Cardiac muscle cell (in vitro differentiated cells and primary cell): ENCODE data around the gene POU3F1. TPM values are rescaled to one million over a fixed set of nuclear protein-coding genes. Genes with fewer than 3 reads are reported as not detected.

Experiments
- DNase-seq, 2 donors: peaks; one replicate each; pipeline versions ENCODE4 v3.0.0 to v3.0.0-alpha.2; 2010 to 2017; ENCODE audit warnings: low read depth in 1 of 2, low spot score in 1 of 2
- H3K27ac ChIP-seq: fragments of 200-600 bp; sonication (generic); 2 replicates; pipeline ENCODE4 v1.5.1; 2016
- H3K27me3 ChIP-seq: fragments of 200-600 bp; sonication (generic); 2 replicates; pipeline ENCODE4 v1.6.0; 2016; ENCODE audit warnings: control low read depth
- H3K36me3 ChIP-seq: fragments of 200-600 bp; sonication (generic); 2 replicates; pipeline ENCODE4 v1.5.1; 2016; ENCODE audit warnings: control low read depth
- H3K4me1 ChIP-seq: fragments of 200-600 bp; sonication (generic); 2 replicates; pipeline ENCODE4 v1.8.1; 2017; ENCODE audit warnings: low read depth, mild to moderate bottlenecking, mixed run types
- H3K4me3 ChIP-seq: fragments of 200-600 bp; sonication (generic); 2 replicates; pipeline ENCODE4 v1.5.1; 2016; ENCODE audit warnings: mild to moderate bottlenecking
- H3K9me3 ChIP-seq: fragments of 200-600 bp; sonication (generic); 2 replicates; pipeline ENCODE4 v1.5.1; 2017; ENCODE audit warnings: low read depth, mild to moderate bottlenecking, control low read depth
- polyA plus RNA-seq: library from polyadenylated mRNA; unstranded; fragments of >200 nt; fragmentation: Nextera tagmentation; extraction: Ambion mirVana; gene quantifications from 2 replicates; pipeline ENCODE4 v1.2.1, GENCODE V29; 2016
- total RNA-seq: library from RNA; depleted of rRNA; stranded (reverse); fragments of >200 nt; gene quantifications from 2 replicates; pipeline ENCODE4 v1.2.3, GENCODE V29; 2016
- TF ChIP-seq, protein P1 (sequence below): IDR thresholded peaks from 2 replicates; pipeline ENCODE4 v1.5.1; 2012; ENCODE audit warnings: low read depth, mild to moderate bottlenecking, low read length

Gene POU3F1
- total and polyA plus RNA-seq, 2 experiments from 2014 or later, result 0.07 to 0.30 TPM

DNA sequence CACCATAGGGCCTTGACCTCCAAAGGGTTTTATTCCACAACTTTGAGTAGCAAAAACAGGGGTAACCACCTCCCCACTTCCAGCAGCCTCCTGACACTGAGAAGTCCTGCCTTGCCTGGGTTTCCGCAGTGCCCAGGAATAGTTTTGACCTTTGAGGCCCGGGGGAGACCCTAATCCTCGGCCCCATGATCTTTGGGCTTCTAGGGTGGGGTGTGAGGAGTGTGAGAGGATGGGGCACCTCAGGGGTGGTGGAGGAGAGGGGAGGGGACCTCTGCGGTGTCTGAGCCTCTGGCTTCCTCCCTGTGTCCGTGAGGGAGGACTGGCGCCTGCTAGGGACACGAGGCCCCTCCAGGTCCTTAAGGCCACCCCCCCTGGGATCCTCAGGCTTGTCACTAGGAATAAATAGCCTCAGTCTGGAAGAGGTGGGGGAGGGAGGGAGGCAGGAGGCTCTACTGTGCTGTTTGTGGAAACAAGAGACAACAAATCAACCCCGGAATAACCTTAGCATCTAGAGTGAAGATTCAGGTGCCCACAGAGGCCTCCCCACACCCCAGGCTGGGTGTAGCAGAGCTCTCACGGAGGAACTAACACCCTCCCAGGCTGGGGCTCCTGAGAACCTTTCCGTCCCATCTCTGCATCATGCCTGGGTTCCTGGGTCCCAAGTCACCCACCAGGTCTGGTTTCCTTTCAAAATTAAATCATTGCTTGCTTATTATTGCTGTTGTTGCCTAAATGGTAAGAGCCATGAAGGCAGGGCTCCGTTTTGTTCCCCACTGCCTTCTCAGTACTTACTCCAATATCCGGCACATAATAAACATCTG, 40.4 kb downstream of the POU3F1 start:
- peaks cover 36% of the 10 kb centered on the region for H3K4me1 ChIP-seq
- TF ChIP-seq, protein P1, sequence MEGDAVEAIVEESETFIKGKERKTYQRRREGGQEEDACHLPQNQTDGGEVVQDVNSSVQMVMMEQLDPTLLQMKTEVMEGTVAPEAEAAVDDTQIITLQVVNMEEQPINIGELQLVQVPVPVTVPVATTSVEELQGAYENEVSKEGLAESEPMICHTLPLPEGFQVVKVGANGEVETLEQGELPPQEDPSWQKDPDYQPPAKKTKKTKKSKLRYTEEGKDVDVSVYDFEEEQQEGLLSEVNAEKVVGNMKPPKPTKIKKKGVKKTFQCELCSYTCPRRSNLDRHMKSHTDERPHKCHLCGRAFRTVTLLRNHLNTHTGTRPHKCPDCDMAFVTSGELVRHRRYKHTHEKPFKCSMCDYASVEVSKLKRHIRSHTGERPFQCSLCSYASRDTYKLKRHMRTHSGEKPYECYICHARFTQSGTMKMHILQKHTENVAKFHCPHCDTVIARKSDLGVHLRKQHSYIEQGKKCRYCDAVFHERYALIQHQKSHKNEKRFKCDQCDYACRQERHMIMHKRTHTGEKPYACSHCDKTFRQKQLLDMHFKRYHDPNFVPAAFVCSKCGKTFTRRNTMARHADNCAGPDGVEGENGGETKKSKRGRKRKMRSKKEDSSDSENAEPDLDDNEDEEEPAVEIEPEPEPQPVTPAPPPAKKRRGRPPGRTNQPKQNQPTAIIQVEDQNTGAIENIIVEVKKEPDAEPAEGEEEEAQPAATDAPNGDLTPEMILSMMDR, result no peak
- H3K27ac ChIP-seq, result peak overlapping the region; percentile 84
- H3K36me3 ChIP-seq, result no peaks in the 10 kb centered on the region
- DNase-seq, result peak in 1 of 2 donors; percentile 78
- no peaks in the 10 kb centered on the region for H3K27me3 ChIP-seq
- no peaks in the 10 kb centered on the region for H3K9me3 ChIP-seq
- H3K4me3 ChIP-seq, result peak overlapping the region; percentile 88

DNA sequence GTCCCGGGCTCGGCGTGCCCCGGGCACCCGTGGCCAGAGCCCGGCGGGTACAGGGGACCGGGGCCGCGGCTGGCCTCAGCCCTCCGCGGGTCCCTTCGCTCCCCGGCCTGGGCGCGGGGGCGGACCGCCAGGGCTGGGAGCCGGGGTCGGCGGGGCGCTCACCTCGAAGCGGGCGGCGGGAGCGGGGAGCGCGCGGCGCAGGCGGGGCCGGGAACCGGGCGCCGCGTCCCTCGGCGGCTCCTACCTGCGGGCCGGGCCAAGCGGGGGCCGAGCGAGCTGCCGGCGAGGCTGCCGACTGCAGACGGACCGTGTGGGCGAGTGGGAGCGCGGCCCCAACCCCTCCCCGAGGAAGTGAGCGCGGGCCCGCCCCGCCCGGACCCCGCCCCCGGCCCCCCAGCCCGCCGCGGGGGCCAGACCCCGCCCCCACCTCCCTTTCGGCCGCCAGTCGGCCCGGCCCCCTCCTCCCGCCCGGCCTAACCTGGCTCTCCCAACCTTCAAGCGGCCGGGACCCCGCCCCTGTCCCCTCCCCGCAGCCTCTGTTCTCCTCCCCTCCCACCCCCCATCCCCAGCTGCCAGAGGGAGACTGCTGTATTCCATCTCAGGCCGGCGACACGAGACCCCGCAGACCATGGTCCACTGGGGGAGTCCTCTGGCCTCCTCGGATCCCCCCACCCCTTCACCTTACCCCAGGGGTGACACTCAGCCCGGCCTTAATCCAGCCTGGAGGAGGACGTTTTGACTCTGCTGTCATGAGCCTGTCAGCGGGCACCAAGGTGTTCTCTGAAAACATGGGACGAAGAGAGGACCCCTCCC, 41.2 kb downstream of the POU3F1 start, which contains the start of gene FHL3:
Gene FHL3 (minus strand): TSS at position 320 of the 813 bp plus-strand sequence. CDS start 6,102 bp downstream, outside the sequence.
- peak within 1 kb of the TSS; percentile 84 for H3K27ac ChIP-seq
- no peaks in the 10 kb centered on the region for H3K27me3 ChIP-seq
- peaks cover 39% of the 10 kb centered on the region for H3K4me1 ChIP-seq
- TF ChIP-seq, protein P1, result no peak
- no peaks in the 10 kb centered on the region for H3K36me3 ChIP-seq
- H3K9me3 ChIP-seq, result no peaks in the 10 kb centered on the region
- H3K4me3 ChIP-seq, result peak within 1 kb of the TSS; percentile 88
- DNase-seq, result peak; percentile 82 to 90

DNA sequence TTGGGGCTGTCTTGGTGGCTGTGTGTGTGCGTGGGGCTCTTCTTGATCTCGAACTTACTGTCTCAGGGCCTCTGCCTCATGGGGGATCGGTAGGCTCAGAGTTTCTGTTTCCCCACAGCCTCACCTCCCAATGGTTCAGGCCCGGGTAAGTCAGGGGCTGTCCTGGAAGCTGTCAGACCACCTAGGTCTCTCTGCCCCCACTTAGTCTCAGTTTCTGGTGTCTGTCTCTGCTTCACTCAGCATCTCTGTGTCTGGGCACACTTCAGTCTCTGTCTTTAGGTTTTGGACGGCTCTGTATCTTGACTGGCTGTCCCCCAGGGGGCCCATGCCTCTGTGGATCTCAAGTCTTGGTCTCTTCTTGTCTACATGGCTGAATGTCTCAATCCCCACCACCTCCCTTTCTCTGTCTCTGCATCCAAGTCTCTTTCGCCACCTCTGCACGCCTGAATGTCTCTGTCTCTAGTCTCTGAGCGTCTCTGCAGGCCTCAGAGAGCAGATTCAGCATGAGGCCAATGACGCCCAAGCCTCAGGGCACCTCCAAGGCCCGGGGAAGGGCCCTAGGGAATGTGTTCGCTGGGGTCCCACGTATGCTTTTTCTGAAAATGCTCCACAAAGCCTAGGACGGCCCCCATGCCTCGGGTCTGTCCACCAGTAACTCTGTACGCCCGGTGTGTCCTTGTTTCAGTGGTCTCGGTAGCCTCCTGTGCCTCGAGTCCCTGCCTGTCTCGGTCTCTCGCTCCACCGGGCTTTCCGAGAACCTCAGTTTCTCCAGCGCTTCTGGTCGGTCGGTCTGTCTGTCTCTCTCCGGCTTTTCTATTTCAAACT, 42.1 kb downstream of the POU3F1 start:
- Histone ChIP-seq H3K9me3 (no peaks in the 10 kb centered on the region), H3K27ac (peak overlapping the region; percentile 84), H3K27me3 (no peaks in the 10 kb centered on the region), H3K4me1 (peaks cover 45% of the 10 kb centered on the region), H3K4me3 (peak overlapping the region; percentile 88), H3K36me3 (no peaks in the 10 kb centered on the region)
- peak; percentile 30 to 41 for DNase-seq
- TF ChIP-seq, protein P1, result peak; percentile 7

DNA sequence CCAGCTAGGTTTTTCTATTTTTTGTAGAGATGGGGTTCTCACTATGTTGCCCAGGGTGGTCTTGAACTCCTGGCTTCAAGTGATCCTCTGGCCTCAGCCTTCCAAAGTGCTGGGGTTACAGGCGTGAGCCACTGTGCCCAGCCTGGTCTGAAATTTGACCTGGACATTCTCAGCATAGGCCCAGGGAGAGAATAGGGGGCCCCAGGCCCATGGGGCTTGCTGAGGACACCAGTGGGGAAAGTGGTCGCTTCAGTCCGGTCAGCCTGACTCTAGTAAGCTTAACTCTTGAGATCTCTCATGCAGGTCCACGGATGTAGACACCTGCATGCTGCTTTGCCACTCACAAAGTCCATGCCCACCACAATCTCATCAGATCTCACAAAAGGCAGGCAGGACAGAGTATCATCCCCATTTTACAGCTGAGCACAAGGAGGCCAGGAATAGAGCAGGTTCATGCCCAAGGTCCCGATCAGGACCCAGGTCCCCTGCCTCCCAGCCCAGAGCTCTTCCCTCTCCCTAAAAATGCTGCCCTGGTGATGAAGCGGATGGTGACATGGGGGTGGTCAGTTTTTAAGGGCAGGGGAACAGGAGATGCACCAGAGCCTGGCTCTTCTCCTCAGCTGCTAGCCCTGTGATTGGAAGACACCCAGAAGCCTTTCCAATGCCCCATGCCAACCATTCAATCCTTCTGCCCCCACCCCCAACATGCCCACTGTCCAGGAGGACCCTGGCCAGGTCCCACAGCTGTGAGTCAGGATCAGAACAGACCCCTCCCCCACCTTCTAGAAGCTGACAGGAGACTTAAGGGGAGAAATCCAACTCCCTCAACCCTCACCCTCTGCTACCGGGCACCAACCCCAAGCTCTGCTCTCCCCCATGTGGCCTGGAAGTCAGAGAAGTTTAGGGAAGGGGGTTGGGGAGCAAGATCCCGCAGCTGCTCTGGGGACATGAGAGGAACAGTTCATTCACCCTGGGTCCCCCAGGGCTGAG, 43.0 kb downstream of the POU3F1 start:
- no peaks in the 10 kb centered on the region for H3K36me3 ChIP-seq
- no peaks in the 10 kb centered on the region for H3K27me3 ChIP-seq
- TF ChIP-seq, protein P1, result no peak
- H3K4me1 ChIP-seq, result peaks cover 38% of the 10 kb centered on the region
- DNase-seq, result peak in 1 of 2 donors; percentile 55
- H3K27ac ChIP-seq, result peak overlapping the region; percentile 84
- peak overlapping the region; percentile 88 for H3K4me3 ChIP-seq
- no peaks in the 10 kb centered on the region for H3K9me3 ChIP-seq
